Suppressor macrophage (primary cell): Measurements from ENCODE around the gene CEP295NL.
"Not testable (repeated sequence)": the region's sequence is repeated elsewhere in the genome, so short reads cannot be mapped to it uniquely, and the experiment has no call there.

Experiments
- DNase-seq, 4 experiments: peaks; one replicate each; pipeline ENCODE4 v3.0.0-alpha.2; 2020 to 2022

Gene CEP295NL

GRCh38 chr17:78905116-78905515 is 2.1 kb upstream of the CEP295NL start:
- DNase-seq = no peak

DNA sequence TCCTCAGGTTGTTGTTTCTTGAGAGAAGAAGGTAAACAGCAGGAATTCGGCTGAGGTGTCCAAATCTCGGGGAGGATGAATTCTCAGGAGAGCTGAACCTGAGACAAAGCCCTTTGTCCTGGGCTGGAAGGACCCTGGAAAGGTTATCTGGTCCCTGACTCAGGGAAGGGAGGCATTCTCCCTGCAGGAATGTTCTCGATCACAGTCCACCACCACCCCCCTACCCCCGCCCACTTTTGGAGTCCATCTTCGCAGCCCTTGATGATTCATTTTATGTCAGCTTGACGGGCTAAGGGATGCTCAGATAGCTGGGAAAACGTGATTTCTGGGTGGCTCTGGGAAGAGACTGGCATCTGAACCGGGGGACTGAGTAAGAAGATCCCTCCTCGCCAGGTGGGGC is 1.4 kb upstream of the CEP295NL start:
- DNase-seq = no peak

- not testable (repeated sequence) for DNase-seq
These were observed 770 bp downstream of the CEP295NL start for GRCh38 chr17:78902231-78902630.

DNA sequence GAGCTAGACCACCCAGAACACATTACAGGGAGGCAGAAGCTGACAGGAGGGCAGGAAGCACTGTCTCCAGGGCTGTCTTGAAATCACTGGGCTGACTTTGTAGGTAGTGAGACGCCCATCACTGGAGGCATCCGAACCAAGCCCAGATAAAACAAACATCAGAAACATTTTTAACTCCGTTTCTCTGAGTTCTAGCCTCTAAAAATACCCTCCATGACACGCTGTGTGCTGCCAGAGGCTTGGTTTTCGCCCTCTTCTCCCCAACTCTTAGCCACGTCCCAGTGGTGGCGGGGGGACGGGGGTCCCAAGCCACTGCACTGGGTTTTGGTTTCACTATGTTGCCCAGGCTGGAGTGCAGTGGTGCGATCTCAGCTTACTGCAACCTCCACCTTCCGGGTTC is 1.2 kb downstream of the CEP295NL start:
- no peak for DNase-seq

DNA sequence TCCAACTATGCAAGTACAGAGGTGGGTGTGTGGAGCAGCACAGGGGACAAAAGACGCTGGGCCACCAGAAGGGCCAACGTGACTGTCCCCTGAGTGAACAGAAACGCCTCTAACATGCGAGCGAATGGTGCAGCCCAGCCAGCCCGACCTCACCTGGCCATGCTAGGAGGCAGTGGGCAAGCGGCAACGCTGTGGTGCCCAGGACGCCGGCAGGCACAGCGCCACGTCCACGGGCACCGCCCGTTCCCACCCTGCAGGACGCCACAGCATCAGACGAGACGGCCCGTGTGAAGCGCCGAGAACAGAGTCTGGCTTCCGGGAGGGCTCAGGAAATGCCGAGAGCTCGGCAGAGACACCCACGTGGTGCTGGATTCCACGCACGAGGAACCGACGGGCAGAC is 2.2 kb downstream of the CEP295NL start:
- no peak for DNase-seq

DNA sequence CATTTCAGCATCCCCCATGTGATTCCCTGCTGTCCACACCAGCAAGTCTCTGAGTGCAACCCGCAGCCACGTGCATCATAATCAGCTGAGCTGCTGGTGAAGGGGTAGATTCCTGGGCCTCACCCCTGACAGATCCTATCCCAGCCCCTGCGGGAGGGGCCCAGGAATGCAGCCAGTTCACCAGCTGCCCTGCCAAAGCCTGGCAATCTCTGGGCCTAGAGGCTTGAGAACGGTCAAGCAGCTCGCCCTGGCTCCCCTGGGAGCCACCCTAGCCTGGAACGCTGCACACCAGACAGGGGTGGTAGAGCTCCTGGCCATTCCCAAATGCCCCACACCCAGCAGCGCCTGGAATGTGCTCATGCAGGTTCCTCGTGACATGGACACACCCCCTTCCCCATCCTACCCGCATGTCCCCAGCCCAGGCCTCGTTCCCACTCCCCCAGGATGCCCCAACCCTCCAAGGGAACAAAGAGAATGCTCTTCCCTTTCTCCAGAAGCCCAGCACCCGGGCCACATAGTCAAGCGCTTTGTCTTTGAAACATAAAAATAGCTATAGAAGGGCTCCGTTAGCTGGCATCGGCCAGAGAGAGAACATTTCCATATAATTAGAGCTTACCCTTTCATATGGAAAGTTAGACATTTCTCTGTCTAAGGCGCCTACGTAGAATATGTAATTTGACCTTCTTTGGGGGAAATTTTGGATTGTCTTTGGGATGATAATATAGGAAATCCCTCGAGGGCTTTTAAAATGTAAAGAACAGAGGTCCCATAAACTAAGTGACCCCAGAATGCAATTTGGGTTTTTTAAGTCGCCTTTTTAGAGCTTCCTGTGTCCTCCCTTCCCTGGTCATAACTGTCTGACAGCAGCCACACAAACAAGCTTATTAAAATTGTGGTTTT is 3.4 kb downstream of the CEP295NL start:
- DNase-seq = no peak

GRCh38 chr17:78898947-78899346 is 4.1 kb downstream of the CEP295NL start:
- DNase-seq = no peak

GRCh38 chr17:78898075-78898836 is 4.7 kb downstream of the CEP295NL start:
- DNase-seq = no peak

DNA sequence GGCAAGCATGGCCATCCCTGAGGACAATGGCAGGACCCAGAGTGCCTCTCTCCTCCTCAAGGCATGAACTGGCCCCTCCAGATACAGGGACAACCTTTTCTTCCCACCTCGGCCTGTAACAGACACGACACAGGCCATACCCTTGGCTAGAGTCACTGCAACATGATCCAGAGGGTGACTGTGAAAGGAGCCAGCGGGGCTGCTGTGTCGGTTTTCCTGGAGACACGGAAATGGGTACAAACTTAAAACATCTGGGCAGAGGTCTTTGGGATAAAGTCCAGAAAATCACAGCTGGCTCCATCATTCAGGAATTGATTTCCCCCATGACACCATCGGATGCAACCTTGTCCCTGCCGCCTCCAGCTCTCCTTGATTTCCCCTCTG is 5.3 kb downstream of the CEP295NL start:
- no peak for DNase-seq

DNA sequence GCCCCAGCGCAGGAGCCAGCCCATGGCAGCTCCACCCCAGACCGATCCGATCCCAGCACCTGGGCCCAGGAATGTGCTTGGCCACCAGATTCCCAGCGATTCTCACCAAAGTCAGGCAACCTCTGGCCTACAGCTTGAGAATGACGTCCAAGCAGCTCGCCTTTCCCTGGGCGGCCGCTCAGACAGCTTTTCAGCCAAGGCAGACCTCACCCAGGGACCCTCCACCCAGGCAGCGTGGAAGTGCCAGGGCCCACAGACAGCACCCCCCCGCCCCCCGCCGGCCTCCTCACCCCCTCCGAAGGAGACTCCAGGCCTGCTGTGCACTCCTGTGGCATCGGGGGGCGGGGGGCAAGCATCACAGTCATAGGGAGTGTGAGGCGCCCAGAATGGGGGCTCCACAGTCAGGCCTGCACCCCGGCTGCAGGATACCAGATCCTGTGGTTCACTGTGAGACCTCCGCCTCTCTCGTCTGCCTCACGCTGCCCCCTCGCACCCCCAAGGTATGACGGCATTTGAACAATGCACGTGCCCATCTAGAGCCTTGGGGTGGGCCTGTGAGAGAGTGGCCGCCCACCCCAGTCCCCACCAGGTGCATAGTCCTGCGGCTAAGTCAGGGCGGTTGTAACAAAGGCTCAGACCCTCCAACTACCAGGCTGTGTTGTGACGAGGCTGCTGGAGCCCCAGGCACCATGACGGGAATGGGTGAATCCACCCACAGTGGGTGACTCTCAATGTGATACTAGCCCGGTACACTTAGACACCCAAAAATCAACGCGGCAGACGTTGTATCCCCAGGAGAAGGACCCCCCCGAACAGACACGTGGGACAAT is 6.0 kb downstream of the CEP295NL start:
- DNase-seq = no peak

DNA sequence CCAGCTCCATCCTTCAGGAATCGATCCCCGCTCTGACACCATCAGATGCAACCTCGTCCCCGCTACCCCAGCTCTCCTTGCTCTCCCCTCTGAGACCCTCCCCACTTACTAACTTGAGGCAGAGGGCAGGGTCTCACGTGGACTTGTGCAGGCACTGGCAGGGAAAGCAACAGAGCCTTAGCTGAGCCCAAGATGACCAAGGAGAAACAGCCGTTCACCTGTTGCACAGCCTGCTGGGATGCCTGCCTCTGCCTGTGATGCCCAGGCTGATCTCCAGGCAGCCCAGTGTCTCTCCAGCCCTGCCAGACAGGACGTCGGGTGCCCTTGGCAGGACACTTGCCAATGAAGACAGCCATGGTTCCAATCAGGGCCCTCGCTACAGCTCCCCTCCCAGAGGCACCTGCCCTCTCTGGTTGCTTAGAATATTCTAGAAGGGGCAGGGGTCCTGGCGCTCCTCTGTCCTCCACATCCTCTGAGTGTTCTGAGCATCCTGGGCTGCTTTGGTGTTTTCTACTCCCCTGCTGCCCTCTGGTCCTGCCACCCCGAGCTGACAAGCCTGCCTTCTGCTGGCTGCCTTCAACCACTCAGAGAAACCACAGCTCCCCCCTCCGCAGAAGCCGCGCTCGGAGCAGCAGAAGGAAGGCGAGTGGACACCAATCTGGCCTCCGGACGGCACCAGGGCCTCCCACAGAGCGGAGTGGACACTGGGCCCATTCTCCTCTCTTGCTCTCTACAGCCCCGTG is 6.7 kb downstream of the CEP295NL start:
- no peak for DNase-seq

DNA sequence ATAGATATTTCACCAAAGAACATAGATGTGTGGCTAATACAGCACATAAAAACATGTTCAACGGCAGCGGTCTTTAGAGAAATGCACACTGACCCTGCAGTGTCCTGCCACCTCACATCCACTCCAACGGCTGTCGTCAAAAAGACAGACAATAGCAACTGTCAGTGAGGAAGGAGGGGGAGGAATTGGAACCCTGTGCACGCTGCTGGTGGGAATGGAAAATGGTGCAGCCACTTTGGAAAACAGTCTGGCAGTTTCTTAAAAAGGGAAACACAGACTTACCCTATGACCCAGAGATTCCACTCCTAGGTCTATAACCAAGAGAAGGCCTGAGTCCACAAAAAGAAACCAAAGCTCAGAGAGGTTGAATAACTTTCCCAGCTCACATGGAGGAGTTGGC is 7.7 kb downstream of the CEP295NL start:
- no peak for DNase-seq

GRCh38 chr17:78893684-78894083 is 9.3 kb downstream of the CEP295NL start:
- DNase-seq = no peak

GRCh38 chr17:78892936-78893379 is 10.0 kb downstream of the CEP295NL start:
- DNase-seq = peak in 3 of 4 experiments; percentile 44 to 59 (median 49)

DNA sequence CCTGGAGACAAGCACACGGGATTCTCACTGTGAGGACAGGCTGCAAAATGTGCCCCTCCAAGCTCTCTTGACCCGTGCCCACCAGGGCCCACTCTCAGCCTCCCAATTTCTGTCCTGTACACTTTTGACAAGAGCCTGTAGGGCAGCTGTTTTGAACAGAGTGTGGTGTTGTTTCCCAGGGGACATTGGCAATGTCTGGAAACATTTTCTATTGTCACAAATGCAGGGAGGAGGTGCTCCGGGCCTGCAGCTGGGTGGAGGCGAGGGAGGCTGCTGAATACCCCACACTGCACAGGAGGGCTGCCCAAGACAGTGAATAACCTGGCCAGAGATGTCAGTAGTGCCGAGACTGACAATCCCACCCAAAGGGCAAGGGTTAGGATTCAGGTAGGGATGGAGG is 10.5 kb downstream of the CEP295NL start:
- DNase-seq = no peak

DNA sequence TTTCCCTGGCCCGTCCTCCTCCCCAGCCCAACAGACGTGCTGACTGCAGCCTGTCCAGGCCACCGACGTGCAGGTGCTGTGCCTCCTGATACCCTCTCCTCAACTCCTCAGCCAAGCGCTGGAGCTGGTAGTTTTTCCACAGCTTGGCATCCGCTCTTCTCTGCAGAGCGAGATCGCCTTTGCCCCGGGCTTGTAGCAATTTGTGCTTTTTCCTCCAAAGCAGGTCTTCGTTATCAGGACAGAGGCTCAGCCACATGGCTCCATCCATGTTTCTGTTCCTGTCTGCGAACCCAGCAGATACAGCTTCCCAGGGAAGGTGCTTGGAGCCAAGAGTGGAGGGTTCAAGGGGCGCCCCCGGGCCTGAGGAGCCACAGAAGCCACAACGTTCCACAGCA is 10.9 kb downstream of the CEP295NL start:
- no peak for DNase-seq

DNA sequence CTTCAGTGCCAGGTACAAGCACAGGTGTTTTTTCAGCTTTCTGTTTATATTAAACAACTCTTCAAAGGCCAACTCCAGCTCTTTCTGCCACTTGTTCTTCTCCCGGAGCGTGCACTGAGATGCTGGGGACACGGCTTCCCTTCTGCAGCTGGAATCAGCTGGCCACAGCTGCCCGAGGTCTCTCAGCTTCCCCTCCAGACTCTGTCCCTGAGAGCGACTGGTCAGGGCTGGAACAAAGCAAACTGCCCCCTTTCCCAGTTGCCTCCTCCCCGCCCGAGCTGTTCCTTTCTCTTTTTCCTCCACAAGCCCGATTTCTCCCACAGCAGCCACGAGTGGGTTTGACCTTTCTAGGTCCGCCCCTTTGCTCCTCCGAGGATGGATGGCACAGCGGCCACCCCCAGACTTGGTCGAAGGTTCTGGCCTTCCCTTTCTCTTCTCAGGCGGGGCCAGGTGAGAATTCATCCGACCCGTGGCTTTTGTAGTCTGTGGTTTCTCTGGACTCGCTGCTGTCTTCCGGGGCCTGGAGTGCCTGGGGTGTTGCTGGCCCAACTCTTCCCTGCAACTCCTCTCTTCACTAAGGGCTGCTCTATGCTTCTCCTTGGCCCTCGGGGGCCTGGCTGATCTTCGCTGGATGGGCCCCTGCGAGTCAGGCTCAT is 11.5 kb downstream of the CEP295NL start:
- peak; percentile 46 to 69 (median 56) for DNase-seq

DNA sequence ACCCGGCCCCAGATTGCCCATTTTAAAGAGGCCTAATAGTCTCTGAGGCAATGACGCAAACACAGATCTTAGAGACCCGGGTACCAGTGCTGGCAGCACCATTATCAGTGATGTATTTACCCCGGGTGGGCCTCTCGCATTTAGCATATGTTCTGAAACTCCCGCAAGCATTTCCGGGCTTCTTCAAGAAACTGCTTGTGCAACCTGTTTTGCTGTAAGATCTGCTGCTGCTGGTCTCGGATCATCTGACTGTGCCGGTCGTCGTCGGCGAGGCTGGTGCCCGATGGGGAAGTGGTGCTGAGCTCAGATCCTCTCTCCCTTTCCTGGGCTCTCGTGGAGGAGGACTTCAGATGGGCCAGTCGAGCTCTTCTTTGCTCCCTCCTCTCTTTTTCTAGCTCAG is 12.5 kb downstream of the CEP295NL start:
- peak; percentile 95 to 97 (median 96) for DNase-seq

GRCh38 chr17:78890096-78890495 is 12.9 kb downstream of the CEP295NL start:
- peak in 1 of 4 experiments; percentile 26 for DNase-seq

DNA sequence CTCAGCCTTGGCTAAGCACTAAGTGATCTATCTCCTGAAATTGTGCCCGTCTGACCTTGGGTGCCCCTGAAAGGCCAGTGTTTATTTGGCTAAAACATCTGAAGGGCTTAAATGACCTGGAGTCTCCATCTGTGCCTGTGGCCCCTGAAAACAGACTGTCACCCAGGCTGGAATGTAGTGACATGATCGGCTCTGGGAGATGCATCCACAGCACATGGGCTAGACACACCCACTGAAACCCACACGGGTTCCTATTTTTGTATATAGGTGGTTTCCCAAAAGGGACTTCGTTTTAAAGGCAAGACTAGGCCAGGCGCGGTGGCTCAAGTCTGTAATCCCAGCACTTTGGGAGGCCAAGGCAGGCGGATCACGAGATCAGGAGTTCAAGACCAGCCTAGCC is 13.5 kb downstream of the CEP295NL start:
- DNase-seq = peak; percentile 82 to 90 (median 88)

DNA sequence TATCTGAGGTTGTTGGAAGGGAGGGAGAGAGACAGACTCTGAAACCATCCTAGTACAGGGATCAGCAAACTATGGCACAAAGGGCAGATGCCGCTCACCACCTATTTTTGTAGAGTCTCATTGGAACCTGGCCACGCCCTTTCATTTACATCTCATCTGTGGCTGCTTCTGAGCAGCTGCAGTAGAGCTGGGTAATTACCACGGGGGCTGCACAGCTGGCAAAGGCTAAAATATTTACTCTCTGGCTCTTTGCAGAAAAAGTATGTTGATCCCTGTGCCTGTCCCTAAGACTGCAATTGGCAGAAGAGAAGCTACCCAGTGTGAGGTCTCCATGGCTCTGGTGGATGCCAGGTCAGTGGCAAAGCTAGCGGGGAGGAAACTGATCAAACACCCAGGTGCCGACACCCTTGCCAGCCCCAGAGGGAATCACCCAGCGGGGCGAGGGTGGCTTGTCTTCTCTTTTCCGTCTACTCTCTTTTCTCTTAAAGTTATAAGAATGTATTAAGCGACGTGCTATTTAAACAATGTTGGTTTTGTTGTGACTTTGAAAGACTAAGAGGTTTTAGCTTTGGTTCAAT is 14.0 kb downstream of the CEP295NL start:
- DNase-seq = no peak
